Right lobe of liver (tissue), 4 donors: ENCODE results near the gene CPT1A.

Experiments used
- CTCF ChIP-seq, 4 donors: fragments of 200-600 bp in 3 of 4; fragments of 450-650 bp in 1 of 4; IDR thresholded peaks; one replicate each; pipeline versions ENCODE4 v1.5.1 to v1.8.0; 2016 to 2022; ENCODE audit warnings: antibody characterized with exemption in 4 of 4, mild to moderate bottlenecking in 2 of 4
- POLR2A ChIP-seq: fragments of 450-650 bp; IDR thresholded peaks from one replicate; pipeline ENCODE4 v1.6.1; 2017; ENCODE audit warnings: antibody characterized with exemption, mild to moderate bottlenecking
- donor health status: DM: no; HTN: no; CAD: no.
- donor health status: DM: no; HTN: no; CAD: no.
- donor health status: DM: no; HTN: yes; CAD: no.

- TF ChIP-seq POLR2A (no peak), CTCF (IDR thresholded peaks at IDR 0.05) (no peak)
These were observed 106.1 kb downstream of the CPT1A start for GRCh38 chr11:68735646-68736045.
